GM12801 (cell line): ENCODE data around the gene ADAMTSL3.

Experiments used
- TF ChIP-seq, protein P1 (sequence below): IDR thresholded peaks from one replicate; pipeline ENCODE4 v1.5.1; 2011; ENCODE audit warnings: control low read depth; ENCODE audit not compliant: insufficient read length; ENCODE audit errors: extremely low read depth

The ADAMTSL3 gene

DNA sequence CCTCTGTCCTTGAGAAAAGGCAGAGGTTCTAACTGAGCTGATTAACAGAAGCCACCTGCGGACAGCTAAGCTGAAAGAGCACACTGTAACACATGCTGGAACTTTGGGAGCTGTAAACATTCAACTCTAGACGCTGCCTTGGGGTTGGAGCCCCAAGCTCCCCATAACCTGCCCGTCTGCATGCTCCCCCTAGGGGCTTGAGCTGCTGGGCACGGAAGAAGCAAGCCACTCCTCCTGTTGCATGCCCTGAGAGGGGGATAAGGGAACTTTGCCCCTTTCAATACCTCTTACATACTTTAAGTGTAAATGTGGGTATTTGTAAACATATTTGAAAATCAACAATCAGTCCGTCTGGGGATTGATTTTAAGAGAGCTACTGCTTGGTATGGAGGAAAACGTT lies 188.4 kb downstream of the ADAMTSL3 start:
- TF ChIP-seq, protein P1, sequence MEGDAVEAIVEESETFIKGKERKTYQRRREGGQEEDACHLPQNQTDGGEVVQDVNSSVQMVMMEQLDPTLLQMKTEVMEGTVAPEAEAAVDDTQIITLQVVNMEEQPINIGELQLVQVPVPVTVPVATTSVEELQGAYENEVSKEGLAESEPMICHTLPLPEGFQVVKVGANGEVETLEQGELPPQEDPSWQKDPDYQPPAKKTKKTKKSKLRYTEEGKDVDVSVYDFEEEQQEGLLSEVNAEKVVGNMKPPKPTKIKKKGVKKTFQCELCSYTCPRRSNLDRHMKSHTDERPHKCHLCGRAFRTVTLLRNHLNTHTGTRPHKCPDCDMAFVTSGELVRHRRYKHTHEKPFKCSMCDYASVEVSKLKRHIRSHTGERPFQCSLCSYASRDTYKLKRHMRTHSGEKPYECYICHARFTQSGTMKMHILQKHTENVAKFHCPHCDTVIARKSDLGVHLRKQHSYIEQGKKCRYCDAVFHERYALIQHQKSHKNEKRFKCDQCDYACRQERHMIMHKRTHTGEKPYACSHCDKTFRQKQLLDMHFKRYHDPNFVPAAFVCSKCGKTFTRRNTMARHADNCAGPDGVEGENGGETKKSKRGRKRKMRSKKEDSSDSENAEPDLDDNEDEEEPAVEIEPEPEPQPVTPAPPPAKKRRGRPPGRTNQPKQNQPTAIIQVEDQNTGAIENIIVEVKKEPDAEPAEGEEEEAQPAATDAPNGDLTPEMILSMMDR = no peak

DNA sequence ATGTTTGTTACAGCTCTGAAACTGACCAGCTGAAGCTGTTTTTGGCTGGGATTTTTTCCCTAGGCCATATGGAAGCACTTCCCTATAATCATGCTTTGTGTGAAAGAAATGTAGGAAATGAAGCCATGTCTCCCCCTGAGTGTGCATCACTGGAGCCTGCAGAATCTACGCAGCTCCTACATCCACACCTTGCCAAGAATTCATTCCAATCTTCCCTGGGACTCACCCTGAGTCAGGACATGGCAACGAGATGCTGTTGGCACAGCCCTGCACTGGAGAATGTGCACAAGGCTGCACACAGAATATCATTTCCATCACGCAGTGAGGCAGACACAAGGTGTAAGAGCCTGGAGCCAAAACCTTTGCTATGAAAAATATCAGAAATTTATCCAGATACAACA lies 189.5 kb downstream of the ADAMTSL3 start:
- TF ChIP-seq, protein P1 = no peak

DNA sequence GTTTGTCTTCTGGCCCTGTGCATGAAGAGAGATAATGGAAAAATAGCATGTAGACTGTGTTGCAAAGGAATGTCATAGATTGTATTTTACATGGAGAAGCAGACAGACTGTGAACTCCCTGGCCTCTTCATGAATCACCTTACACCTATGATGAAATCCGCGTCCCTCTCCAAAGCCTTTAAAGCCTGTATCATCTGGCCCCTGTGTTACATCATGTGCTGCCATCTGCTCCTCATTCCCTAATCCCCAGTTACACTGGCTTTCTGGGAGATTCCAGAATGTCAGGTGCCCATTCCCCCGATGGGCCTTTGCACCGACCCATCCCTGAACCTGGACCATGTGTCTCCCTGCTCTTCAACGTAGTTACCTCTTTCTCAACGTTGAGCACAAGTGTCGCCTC lies 190.8 kb downstream of the ADAMTSL3 start:
- TF ChIP-seq, protein P1 = no peak

DNA sequence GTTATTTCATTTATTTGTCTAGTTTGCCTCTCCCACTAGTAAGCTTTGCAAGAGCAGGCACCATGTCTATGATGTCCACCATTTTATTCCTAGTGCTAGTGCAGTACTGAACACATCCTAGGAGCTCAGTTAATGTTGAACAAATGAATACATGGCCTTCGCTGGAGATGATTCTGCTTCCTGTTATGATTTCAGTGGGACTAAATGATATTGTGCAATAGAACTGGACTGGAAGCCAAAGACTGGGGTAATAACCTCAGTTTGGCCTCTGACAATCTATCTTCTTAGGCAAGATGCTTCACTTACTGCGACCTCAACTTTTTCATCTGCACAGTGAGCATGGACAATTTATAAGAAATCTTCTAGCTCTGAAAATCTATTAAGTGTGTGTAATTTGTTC lies 191.3 kb downstream of the ADAMTSL3 start:
- TF ChIP-seq, protein P1 = no peak

DNA sequence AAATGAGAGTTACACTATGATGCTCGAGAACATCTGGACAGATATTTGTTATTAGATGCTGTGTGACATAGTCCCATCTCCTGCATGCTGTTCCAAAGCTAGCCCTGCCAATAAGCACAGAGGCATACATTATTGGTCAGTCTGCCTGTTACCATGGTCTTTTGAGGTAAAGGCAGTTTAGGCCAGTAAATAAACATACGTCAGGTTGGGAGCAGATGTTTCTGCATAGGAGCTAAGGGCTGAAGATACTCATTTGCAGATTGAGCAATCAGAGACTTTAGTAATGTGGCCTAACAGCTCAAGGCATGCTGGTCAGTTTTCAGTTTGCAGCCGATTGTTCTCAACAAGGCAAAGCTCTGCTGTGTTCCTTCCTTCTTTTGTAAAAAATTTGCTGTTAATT lies 192.9 kb downstream of the ADAMTSL3 start:
- TF ChIP-seq, protein P1 = no peak

DNA sequence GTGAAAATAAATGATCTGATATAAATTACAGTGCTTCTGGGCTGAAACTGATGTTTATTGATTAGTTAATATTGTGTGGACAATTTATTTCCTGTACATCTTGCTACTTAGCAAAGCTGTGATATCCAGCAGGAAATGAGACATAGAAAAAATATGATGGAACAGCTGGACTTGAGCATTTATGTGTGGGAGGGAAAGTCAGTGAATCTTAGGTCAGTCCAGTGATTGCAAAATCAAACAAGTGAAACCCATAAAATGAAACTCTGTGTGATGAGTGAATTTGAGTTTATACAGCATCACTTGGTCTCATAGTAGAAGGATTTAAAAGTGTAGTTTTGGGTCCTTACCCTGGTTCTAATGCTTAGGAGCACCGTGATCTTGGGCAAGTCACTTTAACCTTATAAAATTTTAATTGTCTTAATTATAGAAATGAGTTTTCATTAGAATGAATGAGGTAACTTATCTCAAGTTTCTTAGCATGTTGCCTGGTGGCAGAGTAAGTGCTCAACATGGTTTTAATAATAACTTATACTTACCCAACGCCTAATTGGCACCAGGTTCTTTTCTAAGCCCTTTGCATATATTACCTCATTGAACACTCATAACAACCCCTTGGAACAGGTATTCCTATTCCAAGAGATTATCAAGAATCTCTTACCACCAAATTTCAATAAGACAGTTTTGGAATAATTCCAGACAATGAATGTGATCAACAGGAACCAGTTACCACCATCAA lies 194.6 kb downstream of the ADAMTSL3 start:
- TF ChIP-seq, protein P1 = no peak

DNA sequence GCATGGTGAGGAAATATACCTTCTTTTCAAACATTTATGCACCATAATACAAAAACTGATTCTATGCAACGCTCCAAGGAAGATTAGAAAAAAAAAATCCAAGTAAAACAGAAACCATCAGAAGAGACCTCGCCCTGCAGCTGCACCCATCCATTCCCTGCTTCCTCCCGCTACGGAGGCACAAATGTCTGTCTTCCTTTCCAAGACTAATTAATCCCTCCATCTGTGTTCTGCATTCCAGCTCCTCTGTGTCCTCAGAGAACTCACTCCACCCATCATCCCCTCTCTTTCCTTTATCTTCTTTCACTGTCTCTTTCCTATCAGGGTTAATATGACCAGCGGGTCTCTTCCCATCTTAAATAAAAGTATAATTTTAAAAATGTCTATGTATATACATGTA lies 196.1 kb downstream of the ADAMTSL3 start:
- TF ChIP-seq, protein P1 = no peak
